ENCODE results near the gene ROBO1.

ROBO1 gene

GRCh38 chr3:78963771-78964170 is 804.0 kb downstream of the ROBO1 start:
- Histone ChIP-seq H3K4me1 (ENCODE audit: control insufficient read depth, insufficient read depth, low read length) (0 out of 2 replicates have a peak, but pooled peaks cover 2% of the 10 kb centered on the region), H3K27ac (ENCODE audit: low read depth, low read length) (no peak overlapping the region), H3K36me3 (ENCODE audit: control insufficient read depth, insufficient read depth, low read length) (no peaks in the 10 kb centered on the region), H3K27me3 (ENCODE audit: control insufficient read depth, insufficient read depth, low read length) (no peaks in the 10 kb centered on the region), H3K4me3 (ENCODE audit: low read depth, low read length) (no peak overlapping the region), H3K9ac (ENCODE audit: low read depth, low read length) (no peak overlapping the region), H3K9me3 (ENCODE audit: control insufficient read depth, insufficient read depth, low read length) (no peaks in the 10 kb centered on the region)

DNA sequence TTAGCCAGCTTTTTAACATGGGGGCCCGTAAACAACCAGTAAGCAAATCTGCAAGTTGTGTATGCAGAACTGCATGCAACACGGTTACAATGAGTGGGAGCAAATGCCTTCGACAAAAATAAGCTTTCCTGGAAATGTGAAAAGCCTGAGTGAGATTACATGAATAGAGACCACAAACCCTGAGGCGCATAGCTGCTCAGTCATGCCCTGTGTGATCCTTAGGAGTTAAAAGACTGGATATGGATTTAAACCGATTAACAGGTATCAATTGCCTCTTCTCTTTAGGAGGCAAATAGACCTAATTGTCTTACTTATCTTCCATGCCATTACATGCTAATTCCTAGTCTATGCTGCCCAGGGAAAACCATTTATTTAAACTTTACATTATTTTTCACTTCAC is 810.3 kb downstream of the ROBO1 start:
- no peaks in the 10 kb centered on the region for H3K36me3 ChIP-seq (ENCODE audit: control insufficient read depth, insufficient read depth, low read length)
- H3K27ac ChIP-seq (ENCODE audit: low read depth, low read length): no peak overlapping the region
- H3K9ac ChIP-seq (ENCODE audit: low read depth, low read length): no peak overlapping the region
- no peak overlapping the region for H3K4me3 ChIP-seq (ENCODE audit: low read depth, low read length)
- no peaks in the 10 kb centered on the region for H3K9me3 ChIP-seq (ENCODE audit: control insufficient read depth, insufficient read depth, low read length)
- H3K4me1 ChIP-seq (ENCODE audit: control insufficient read depth, insufficient read depth, low read length): peaks cover 11% of the 10 kb centered on the region; the same call in 1 of the 2 replicates
- H3K27me3 ChIP-seq (ENCODE audit: control insufficient read depth, insufficient read depth, low read length): no peaks in the 10 kb centered on the region

GRCh38 chr3:78951342-78951945 is 816.4 kb downstream of the ROBO1 start:
- Histone ChIP-seq H3K4me1 (ENCODE audit: control insufficient read depth, insufficient read depth, low read length) (no peaks in the 10 kb centered on the region), H3K27me3 (ENCODE audit: control insufficient read depth, insufficient read depth, low read length) (no peaks in the 10 kb centered on the region), H3K9me3 (ENCODE audit: control insufficient read depth, insufficient read depth, low read length) (no peaks in the 10 kb centered on the region), H3K27ac (ENCODE audit: low read depth, low read length) (no peak overlapping the region), H3K4me3 (ENCODE audit: low read depth, low read length) (no peak overlapping the region), H3K9ac (ENCODE audit: low read depth, low read length) (no peak overlapping the region), H3K36me3 (ENCODE audit: control insufficient read depth, insufficient read depth, low read length) (no peaks in the 10 kb centered on the region)

DNA sequence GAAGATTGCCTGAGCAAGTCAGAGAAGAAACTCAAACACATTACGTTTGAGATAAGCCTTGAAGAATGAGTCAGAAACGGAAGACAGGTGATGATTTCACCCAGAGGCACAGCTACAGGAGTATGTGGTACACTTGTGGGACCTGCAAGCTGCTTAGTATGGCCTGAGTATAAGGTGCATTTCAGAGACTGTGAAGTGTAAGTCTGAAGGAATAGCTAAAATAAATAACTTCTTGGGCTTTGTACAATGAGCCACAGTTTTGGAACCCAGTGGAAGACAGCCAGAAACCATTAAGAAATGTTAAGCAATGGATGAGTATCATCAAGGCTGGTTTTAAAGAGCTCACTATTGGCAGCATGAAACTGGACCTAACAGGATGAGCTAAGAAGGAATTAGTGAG is 826.2 kb downstream of the ROBO1 start:
- Histone ChIP-seq H3K4me1 (ENCODE audit: control insufficient read depth, insufficient read depth, low read length) (no peaks in the 10 kb centered on the region), H3K4me3 (ENCODE audit: low read depth, low read length) (no peak overlapping the region), H3K36me3 (ENCODE audit: control insufficient read depth, insufficient read depth, low read length) (peaks cover 8% of the 10 kb centered on the region), H3K9ac (ENCODE audit: low read depth, low read length) (no peak overlapping the region), H3K27ac (ENCODE audit: low read depth, low read length) (no peak overlapping the region), H3K27me3 (ENCODE audit: control insufficient read depth, insufficient read depth, low read length) (no peaks in the 10 kb centered on the region), H3K9me3 (ENCODE audit: control insufficient read depth, insufficient read depth, low read length) (peaks cover 16% of the 10 kb centered on the region; the same call in 1 of the 2 replicates)

GRCh38 chr3:78940626-78941025 is 827.2 kb downstream of the ROBO1 start:
- no peak overlapping the region for H3K9ac ChIP-seq (ENCODE audit: low read depth, low read length)
- H3K27ac ChIP-seq (ENCODE audit: low read depth, low read length): no peak overlapping the region
- H3K27me3 ChIP-seq (ENCODE audit: control insufficient read depth, insufficient read depth, low read length): no peaks in the 10 kb centered on the region
- no peak overlapping the region for H3K4me3 ChIP-seq (ENCODE audit: low read depth, low read length)
- H3K9me3 ChIP-seq (ENCODE audit: control insufficient read depth, insufficient read depth, low read length): peaks cover 16% of the 10 kb centered on the region; the same call in 1 of the 2 replicates
- H3K36me3 ChIP-seq (ENCODE audit: control insufficient read depth, insufficient read depth, low read length): peaks cover 8% of the 10 kb centered on the region
- H3K4me1 ChIP-seq (ENCODE audit: control insufficient read depth, insufficient read depth, low read length): no peaks in the 10 kb centered on the region

- H3K27ac ChIP-seq (ENCODE audit: low read depth, low read length): no peak overlapping the region
- H3K4me1 ChIP-seq (ENCODE audit: control insufficient read depth, insufficient read depth, low read length): no peaks in the 10 kb centered on the region
- no peak overlapping the region for H3K4me3 ChIP-seq (ENCODE audit: low read depth, low read length)
- no peak overlapping the region for H3K9ac ChIP-seq (ENCODE audit: low read depth, low read length)
- peaks cover 14% of the 10 kb centered on the region; the same call in 1 of the 2 replicates for H3K9me3 ChIP-seq (ENCODE audit: control insufficient read depth, insufficient read depth, low read length)
- peaks cover 8% of the 10 kb centered on the region for H3K36me3 ChIP-seq (ENCODE audit: control insufficient read depth, insufficient read depth, low read length)
- no peaks in the 10 kb centered on the region for H3K27me3 ChIP-seq (ENCODE audit: control insufficient read depth, insufficient read depth, low read length)
These were observed 827.7 kb downstream of the ROBO1 start for GRCh38 chr3:78940128-78940527.

DNA sequence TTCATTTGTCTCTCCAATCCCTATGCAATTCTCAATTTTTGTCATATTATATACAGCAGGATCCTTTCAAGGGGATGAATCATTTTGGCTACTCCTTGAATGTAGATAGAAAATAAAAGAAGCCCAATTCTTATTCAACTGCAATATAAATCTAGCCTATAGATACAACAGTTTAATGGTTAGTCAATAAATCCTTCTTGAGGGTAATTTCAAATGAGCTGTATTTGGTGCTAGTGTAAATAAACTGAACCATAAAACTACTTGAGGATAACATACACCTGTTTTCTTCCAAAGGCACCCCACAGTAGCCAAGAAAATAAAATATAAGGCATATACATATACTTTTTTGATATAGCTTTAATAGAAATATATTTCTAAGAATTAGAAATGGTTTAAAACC is 830.3 kb downstream of the ROBO1 start:
- peaks cover 8% of the 10 kb centered on the region for H3K36me3 ChIP-seq (ENCODE audit: control insufficient read depth, insufficient read depth, low read length)
- H3K9me3 ChIP-seq (ENCODE audit: control insufficient read depth, insufficient read depth, low read length): no peaks in the 10 kb centered on the region; the same call in 1 of the 2 replicates
- H3K27ac ChIP-seq (ENCODE audit: low read depth, low read length): no peak overlapping the region
- H3K4me1 ChIP-seq (ENCODE audit: control insufficient read depth, insufficient read depth, low read length): no peaks in the 10 kb centered on the region
- H3K27me3 ChIP-seq (ENCODE audit: control insufficient read depth, insufficient read depth, low read length): no peaks in the 10 kb centered on the region
- H3K4me3 ChIP-seq (ENCODE audit: low read depth, low read length): no peak overlapping the region
- no peak overlapping the region for H3K9ac ChIP-seq (ENCODE audit: low read depth, low read length)

DNA sequence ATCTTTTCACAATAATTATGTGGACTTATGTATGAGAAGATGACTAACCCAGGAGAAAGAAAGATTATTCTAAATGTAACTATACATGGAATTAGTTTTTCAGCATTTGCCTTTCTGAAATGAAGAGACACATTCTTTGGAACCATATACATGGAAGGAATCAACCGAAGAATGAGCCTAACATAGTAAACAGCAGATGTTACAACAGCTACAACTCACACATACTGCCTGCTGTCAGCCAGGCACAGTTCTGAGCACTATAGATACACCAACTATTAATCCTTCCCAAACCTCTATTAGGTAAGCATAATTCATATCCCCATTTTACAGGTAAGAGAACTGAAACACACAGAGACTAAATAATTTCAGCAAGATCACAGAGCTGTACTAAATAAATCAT is 840.0 kb downstream of the ROBO1 start:
- Histone ChIP-seq H3K36me3 (ENCODE audit: control insufficient read depth, insufficient read depth, low read length) (no peaks in the 10 kb centered on the region), H3K27ac (ENCODE audit: low read depth, low read length) (no peak overlapping the region), H3K9me3 (ENCODE audit: control insufficient read depth, insufficient read depth, low read length) (no peaks in the 10 kb centered on the region), H3K4me3 (ENCODE audit: low read depth, low read length) (no peak overlapping the region), H3K4me1 (ENCODE audit: control insufficient read depth, insufficient read depth, low read length) (no peaks in the 10 kb centered on the region), H3K27me3 (ENCODE audit: control insufficient read depth, insufficient read depth, low read length) (no peaks in the 10 kb centered on the region), H3K9ac (ENCODE audit: low read depth, low read length) (no peak overlapping the region)

DNA sequence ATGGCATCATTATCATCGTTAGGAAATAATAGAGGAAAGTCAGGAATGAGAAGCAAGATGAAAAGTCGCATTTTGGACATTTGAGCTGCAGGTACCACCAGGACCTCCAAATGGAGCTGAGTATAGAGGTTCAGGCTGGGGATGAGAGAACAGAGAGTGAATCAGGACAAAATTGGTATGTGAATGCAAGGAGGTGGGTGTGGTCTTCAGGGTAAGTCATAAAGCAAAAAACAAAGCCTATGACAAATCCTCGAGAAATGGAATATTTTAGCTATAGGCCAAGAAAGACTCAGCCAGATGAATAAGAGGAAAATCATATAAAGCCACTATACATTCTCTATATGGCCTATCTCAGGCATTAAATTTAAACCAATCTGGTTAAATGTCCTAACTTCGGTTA is 841.3 kb downstream of the ROBO1 start:
- H3K4me3 ChIP-seq (ENCODE audit: low read depth, low read length): no peak overlapping the region
- no peaks in the 10 kb centered on the region for H3K9me3 ChIP-seq (ENCODE audit: control insufficient read depth, insufficient read depth, low read length)

GRCh38 chr3:78924711-78925110 is 843.1 kb downstream of the ROBO1 start:
- Histone ChIP-seq H3K4me3 (ENCODE audit: low read depth, low read length) (no peak overlapping the region), H3K36me3 (ENCODE audit: control insufficient read depth, insufficient read depth, low read length) (no peaks in the 10 kb centered on the region), H3K27ac (ENCODE audit: low read depth, low read length) (no peak overlapping the region), H3K9ac (ENCODE audit: low read depth, low read length) (no peak overlapping the region), H3K27me3 (ENCODE audit: control insufficient read depth, insufficient read depth, low read length) (no peaks in the 10 kb centered on the region), H3K4me1 (ENCODE audit: control insufficient read depth, insufficient read depth, low read length) (no peaks in the 10 kb centered on the region), H3K9me3 (ENCODE audit: control insufficient read depth, insufficient read depth, low read length) (no peaks in the 10 kb centered on the region)

More for the DNA sequence above, 841.3 kb downstream of the ROBO1 start:
- H3K9ac ChIP-seq (ENCODE audit: low read depth, low read length): no peak overlapping the region
- H3K27me3 ChIP-seq (ENCODE audit: control insufficient read depth, insufficient read depth, low read length): no peaks in the 10 kb centered on the region
- no peak overlapping the region for H3K27ac ChIP-seq (ENCODE audit: low read depth, low read length)
- no peaks in the 10 kb centered on the region for H3K4me1 ChIP-seq (ENCODE audit: control insufficient read depth, insufficient read depth, low read length)
- no peaks in the 10 kb centered on the region for H3K36me3 ChIP-seq (ENCODE audit: control insufficient read depth, insufficient read depth, low read length)

DNA sequence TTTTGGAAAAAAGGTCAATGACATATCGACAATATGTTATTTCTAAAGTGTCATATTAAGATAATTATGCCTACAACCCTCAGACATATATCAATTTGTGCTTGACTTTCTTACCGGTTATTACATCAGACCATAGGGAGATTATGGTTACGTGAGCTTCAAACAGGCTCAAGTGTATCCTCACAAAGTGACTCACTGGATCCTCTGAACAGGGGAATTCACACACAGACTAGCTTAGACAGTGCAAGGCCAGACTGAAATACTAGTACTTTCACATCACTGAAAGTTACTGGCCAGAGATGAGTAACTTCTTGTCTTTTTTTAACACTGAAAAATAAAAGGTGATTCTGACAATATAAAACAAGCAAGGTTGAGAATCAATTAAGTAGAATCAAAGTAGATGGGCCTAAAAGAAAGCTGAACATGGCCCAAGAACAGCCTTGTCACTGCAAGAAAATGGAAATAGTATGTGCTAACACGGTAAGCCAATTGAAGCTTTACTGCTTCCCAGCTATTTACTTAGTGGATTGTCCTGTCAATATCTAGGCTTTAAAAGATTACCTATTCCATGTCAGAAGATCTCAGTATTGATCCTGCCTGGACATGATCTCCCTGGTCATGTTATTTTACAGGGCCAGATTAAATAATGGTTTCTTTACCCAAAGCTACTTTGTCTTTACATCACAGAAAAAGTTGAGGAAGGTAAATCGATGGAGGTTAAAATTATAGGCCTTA is 848.6 kb downstream of the ROBO1 start:
- Histone ChIP-seq H3K27me3 (ENCODE audit: control insufficient read depth, insufficient read depth, low read length) (no peaks in the 10 kb centered on the region), H3K9me3 (ENCODE audit: control insufficient read depth, insufficient read depth, low read length) (no peaks in the 10 kb centered on the region), H3K4me3 (ENCODE audit: low read depth, low read length) (no peak overlapping the region), H3K9ac (ENCODE audit: low read depth, low read length) (no peak overlapping the region), H3K4me1 (ENCODE audit: control insufficient read depth, insufficient read depth, low read length) (0 out of 2 replicates have a peak, but pooled peaks cover under 1% of the 10 kb centered on the region), H3K27ac (ENCODE audit: low read depth, low read length) (peak overlapping the region; percentile 5), H3K36me3 (ENCODE audit: control insufficient read depth, insufficient read depth, low read length) (no peaks in the 10 kb centered on the region)
